ENCODE results near the gene PLEKHA5. TPM values are rescaled to one million over a fixed set of nuclear protein-coding genes. Genes with fewer than 3 reads are reported as not detected.

The PLEKHA5 gene
- polyA plus RNA-seq, 3 donors = 0.35 to 0.79 (median 0.41) TPM

GRCh38 chr12:19131025-19131444, 1.5 kb downstream of the PLEKHA5 start:
- H3K27ac ChIP-seq (ENCODE audit: low read depth in 1 of 2, low read length in 2 of 2) = no peak overlapping the region
- DNase-seq = peak in 2 of 3 donors; percentile 25 to 54
- H3K9me3 Mint-ChIP-seq = peaks cover 0 to 16% (median 8%) of the 10 kb centered on the region in 7 donors

GRCh38 chr12:19138551-19138950, 9.0 kb downstream of the PLEKHA5 start:
- no peak overlapping the region for H3K27ac Mint-ChIP-seq
- H2AFZ ChIP-seq (ENCODE audit: insufficient read depth, low read depth, low read length, poor library complexity, severe bottlenecking) = no peak overlapping the region
- no peak for TF ChIP-seq CTCF (IDR thresholded peaks at IDR 0.05)
- peaks cover 2% of the 10 kb centered on the region for H3K4me1 Mint-ChIP-seq
- H3K4me1 ChIP-seq (ENCODE audit: control insufficient read depth in 1 of 2, insufficient read depth in 2 of 2, low read length in 2 of 2) = no peaks in the 10 kb centered on the region
- intact Hi-C loops (cut with micrococcal nuclease) = no loop called here
- no peaks in the 10 kb centered on the region for H3K79me2 ChIP-seq (ENCODE audit: insufficient read depth, low read length)
- H3K9me3 ChIP-seq (replicated peaks in 1 of 2; ENCODE audit: control insufficient read depth in 1 of 2, insufficient read depth in 1 of 2, low read length in 2 of 2) = no peaks in the 10 kb centered on the region
- 98% methylated on average over 4 of the region's 4 CpGs for WGBS (ENCODE audit: insufficient coverage)
- H3K4me2 ChIP-seq (replicated peaks; ENCODE audit: extremely low read depth, low read length, poor library complexity, severe bottlenecking) = no peak overlapping the region
- H4K20me1 ChIP-seq (ENCODE audit: insufficient read depth, low read length) = no peaks in the 10 kb centered on the region
- H3K36me3 Mint-ChIP-seq = no peaks in the 10 kb centered on the region
- H3K27me3 Mint-ChIP-seq (ENCODE audit: low read depth in 3 of 3) = peaks cover 0 to 1% (median 0%) of the 10 kb centered on the region in 3 donors
- H3K4me3 ChIP-seq (replicated peaks in 1 of 3; ENCODE audit: low read depth in 2 of 3, low read length in 3 of 3) = no peak overlapping the region
- no peaks in the 10 kb centered on the region for H3K36me3 ChIP-seq (replicated peaks in 1 of 2; ENCODE audit: control insufficient read depth in 1 of 2, insufficient read depth in 2 of 2, low read length in 2 of 2)
- H3K27me3 ChIP-seq (ENCODE audit: control insufficient read depth in 2 of 2, insufficient read depth in 2 of 2, low read length in 2 of 2) = no peaks in the 10 kb centered on the region
- H3K9me3 Mint-ChIP-seq = no peaks in the 10 kb centered on the region
- no peak overlapping the region for H3K9ac ChIP-seq (ENCODE audit: insufficient read depth, low read length, poor library complexity, severe bottlenecking)
- H3K4me3 Mint-ChIP-seq = no peak overlapping the region
- no peak for DNase-seq
- no peak overlapping the region for H3K27ac ChIP-seq (ENCODE audit: low read depth in 1 of 2, low read length in 2 of 2)

More at GRCh38 chr12:19131025-19131444, 1.5 kb downstream of the PLEKHA5 start:
- Histone ChIP-seq H3K4me3 (replicated peaks in 1 of 3; ENCODE audit: low read depth in 2 of 3, low read length in 3 of 3) (peak overlapping the region; percentile 46 to 91 (median 81)), H3K4me1 (ENCODE audit: control insufficient read depth in 1 of 2, insufficient read depth in 2 of 2, low read length in 2 of 2) (peaks cover 8 to 18% of the 10 kb centered on the region in 2 donors), H4K20me1 (ENCODE audit: insufficient read depth, low read length) (no peaks in the 10 kb centered on the region), H3K27me3 (ENCODE audit: control insufficient read depth in 2 of 2, insufficient read depth in 2 of 2, low read length in 2 of 2) (peaks cover 0 to 6% of the 10 kb centered on the region in 2 donors), H3K9me3 (replicated peaks in 1 of 2; ENCODE audit: control insufficient read depth in 1 of 2, insufficient read depth in 1 of 2, low read length in 2 of 2) (no peaks in the 10 kb centered on the region), H3K79me2 (ENCODE audit: insufficient read depth, low read length) (no peaks in the 10 kb centered on the region), H3K36me3 (replicated peaks in 1 of 2; ENCODE audit: control insufficient read depth in 1 of 2, insufficient read depth in 2 of 2, low read length in 2 of 2) (no peaks in the 10 kb centered on the region), H3K4me2 (replicated peaks; ENCODE audit: extremely low read depth, low read length, poor library complexity, severe bottlenecking) (peak overlapping the region; percentile 100), H3K9ac (ENCODE audit: insufficient read depth, low read length, poor library complexity, severe bottlenecking) (peak overlapping the region; percentile 68), H2AFZ (ENCODE audit: insufficient read depth, low read depth, low read length, poor library complexity, severe bottlenecking) (peak overlapping the region; percentile 89)
- intact Hi-C loops (cut with micrococcal nuclease) = no loop called here
- 0% methylated on average over 6 of the region's 7 CpGs for WGBS (ENCODE audit: insufficient coverage)
- H3K36me3 Mint-ChIP-seq = peaks cover 2 to 4% of the 10 kb centered on the region in 2 donors
- peaks cover 6 to 24% (median 9%) of the 10 kb centered on the region in 3 donors for H3K27me3 Mint-ChIP-seq (ENCODE audit: low read depth in 3 of 3)
- peak overlapping the region in 4 of 7 donors; percentile 23 to 85 (median 56) for H3K27ac Mint-ChIP-seq
- H3K4me3 Mint-ChIP-seq = peak overlapping the region; percentile 91 to 98
- H3K4me1 Mint-ChIP-seq = peaks cover 16% of the 10 kb centered on the region
- no peak for TF ChIP-seq CTCF (IDR thresholded peaks at IDR 0.05)
